ENCODE results near the gene SNED1. TPM values are rescaled to one million over a fixed set of nuclear protein-coding genes. Genes with fewer than 3 reads are reported as not detected.

Gene SNED1
- total RNA-seq, 4 donors from 2014 or later: 9.0 to 18.4 (median 17.1) TPM

DNA sequence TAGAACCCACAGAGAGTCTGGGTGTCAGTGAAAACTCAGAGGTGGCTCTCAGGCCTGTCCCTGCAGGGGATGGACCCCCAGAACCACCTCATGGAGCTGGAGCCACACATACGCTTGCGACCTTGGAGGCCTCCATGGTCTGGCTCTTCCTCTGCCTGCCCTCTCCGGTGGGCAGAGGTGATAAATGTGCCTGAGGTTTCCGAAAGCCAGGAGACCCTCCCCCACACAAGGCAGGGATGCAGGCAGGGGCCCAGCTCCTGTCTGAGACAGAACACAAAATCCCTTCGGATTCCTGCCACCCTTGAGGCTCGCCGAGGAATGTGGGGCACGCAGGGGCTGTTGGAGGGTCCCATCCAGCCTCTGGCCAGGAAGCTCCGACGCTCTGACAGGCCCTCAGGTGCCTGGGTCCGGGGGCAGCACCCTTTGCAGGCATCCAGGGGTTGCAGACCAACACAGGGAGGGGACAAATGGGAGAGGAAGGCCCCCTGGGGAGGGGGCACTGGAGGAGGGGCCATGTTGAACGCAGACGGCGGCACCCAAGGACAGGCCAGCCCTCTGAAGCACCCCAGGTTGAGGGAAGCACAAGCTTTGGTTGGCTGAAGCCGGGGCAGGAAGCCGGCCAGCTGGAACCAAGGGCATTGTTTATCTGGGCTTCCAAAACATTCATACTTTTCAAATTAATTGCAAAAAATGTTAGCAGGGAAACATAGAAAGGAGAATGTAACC, 4.1 kb upstream of the SNED1 start:
- H3K4me3 ChIP-seq (ENCODE audit: low read depth, poor library complexity, severe bottlenecking): no peak overlapping the region
- peak in 1 of 2 donors; percentile 83 for DNase-seq (ENCODE audit: low spot score in 2 of 2)
- intact Hi-C loops (cut with DNase I; ENCODE audit: low total_unique reads): no loop called here
- 73 to 84% methylated on average over 15 to 16 of the region's 16 CpGs for WGBS, 2 donors
- no peak for TF ChIP-seq POLR2A (IDR thresholded peaks at IDR 0.05)
- TF ChIP-seq, protein P1, sequence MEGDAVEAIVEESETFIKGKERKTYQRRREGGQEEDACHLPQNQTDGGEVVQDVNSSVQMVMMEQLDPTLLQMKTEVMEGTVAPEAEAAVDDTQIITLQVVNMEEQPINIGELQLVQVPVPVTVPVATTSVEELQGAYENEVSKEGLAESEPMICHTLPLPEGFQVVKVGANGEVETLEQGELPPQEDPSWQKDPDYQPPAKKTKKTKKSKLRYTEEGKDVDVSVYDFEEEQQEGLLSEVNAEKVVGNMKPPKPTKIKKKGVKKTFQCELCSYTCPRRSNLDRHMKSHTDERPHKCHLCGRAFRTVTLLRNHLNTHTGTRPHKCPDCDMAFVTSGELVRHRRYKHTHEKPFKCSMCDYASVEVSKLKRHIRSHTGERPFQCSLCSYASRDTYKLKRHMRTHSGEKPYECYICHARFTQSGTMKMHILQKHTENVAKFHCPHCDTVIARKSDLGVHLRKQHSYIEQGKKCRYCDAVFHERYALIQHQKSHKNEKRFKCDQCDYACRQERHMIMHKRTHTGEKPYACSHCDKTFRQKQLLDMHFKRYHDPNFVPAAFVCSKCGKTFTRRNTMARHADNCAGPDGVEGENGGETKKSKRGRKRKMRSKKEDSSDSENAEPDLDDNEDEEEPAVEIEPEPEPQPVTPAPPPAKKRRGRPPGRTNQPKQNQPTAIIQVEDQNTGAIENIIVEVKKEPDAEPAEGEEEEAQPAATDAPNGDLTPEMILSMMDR (IDR thresholded peaks at IDR 0.05): no peak

DNA sequence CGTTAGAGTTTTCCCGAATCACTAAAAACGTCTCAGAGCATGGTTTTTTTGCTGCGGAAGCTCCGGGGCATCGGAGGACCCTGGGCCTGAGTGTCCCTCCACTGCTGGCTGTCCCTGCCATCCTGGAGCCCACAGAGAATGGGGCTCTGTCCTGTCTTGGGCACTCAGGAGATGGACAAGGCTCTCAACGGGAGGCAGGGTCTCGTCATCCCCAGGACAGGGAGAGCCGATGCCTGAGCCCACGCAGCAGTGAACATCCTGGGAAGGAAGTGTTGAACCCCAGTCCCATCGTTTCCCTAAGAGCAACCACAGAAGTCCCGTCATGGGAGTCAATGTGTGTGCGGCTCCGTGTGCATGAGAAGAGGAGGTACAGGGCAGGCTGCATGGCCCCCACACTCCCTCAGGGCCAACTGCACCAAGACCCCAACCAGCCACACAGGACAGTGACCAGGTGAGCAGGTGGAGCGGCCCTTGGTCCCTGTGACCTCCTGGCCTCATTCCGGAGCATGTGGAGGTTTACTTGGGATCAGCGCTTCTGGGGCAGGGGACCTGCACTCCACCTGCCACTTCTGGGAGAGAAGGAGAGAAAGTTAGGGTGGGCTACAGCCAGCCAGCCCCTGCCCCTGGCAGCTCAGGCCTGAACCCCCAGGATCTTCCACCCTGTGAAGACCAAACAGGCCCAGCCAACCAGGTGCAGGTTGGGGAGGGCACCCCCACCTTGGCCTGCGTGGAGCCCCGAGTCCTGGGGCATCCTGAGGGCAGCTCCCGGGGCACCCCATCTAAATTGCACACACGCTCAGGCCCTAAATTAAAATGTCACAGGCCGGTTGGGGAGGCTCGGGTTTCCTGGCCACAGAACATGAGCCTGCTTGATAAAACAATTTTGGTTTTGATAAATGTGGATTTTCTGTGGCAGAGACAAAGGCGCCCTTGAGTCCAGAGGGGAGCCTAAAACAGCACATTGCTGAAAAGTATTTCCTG, 3.1 kb upstream of the SNED1 start:
- 78 to 85% methylated on average over 22 to 23 of the region's 24 CpGs for WGBS, 2 donors
- peak in 1 of 2 donors; percentile 84 for DNase-seq (ENCODE audit: low spot score in 2 of 2)
- intact Hi-C loops (cut with DNase I; ENCODE audit: low total_unique reads): no loop called here
- no peak for TF ChIP-seq POLR2A (IDR thresholded peaks at IDR 0.05)
- TF ChIP-seq, protein P1 (IDR thresholded peaks at IDR 0.05): no peak
- no peak overlapping the region for H3K4me3 ChIP-seq (ENCODE audit: low read depth, poor library complexity, severe bottlenecking)

DNA sequence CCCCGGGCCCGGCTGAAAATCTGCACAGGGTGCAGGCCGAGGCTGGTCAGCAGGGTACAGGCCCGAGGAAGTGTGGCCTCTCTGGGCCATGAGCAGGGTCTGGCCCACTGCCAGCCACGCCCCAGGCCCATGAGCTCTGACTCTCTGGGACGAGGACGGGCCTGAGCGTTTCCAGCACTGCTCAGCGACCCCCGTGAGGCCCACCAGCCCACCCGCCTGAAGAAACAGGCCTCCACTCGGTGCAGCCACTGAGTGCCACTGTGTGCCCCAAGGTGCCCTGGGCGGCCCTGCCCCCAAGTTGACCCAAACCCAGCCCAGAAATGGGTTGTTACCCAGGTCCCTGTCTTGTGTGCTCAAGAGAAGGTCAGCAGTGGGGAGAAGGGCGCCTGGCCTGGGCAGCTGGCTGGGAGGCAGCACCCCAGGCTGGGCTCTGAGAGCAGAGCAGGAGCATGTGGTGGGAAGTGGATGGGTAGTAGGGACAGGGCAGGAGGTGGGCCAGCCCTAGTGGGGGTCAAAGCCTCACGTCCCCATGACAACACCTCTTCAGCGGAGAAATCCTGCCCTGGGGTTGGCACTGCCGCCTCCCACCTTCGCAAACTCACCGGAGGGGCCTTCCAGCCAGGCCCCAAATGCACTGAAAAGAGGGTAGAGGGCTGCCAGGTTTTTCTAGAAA, 2.1 kb upstream of the SNED1 start:
- TF ChIP-seq POLR2A (IDR thresholded peaks at IDR 0.05): no peak
- TF ChIP-seq, protein P1 (IDR thresholded peaks at IDR 0.05): no peak
- DNase-seq (ENCODE audit: low spot score in 2 of 2): peak in 1 of 2 donors; percentile 81
- no peak overlapping the region for H3K4me3 ChIP-seq (ENCODE audit: low read depth, poor library complexity, severe bottlenecking)
- 74 to 83% methylated on average over 8 to 19 of the region's 19 CpGs for WGBS, 2 donors
- intact Hi-C loops (cut with DNase I; ENCODE audit: low total_unique reads): no loop called here

DNA sequence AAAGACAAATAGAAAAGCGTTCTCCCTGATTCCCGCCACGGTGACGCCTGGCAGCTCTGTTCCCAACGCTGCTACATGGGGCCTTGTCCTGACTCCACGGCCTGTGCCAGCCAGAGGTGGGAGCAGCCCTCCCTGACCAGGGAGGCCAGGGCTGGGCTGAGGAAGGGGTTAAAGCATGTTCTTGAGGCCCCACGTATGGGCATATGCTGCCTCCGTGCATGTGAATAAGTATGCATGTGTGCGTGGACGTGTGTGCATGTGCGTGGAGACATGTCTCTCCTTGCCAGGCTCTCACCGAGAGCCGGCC, 1.6 kb upstream of the SNED1 start:
- no peak overlapping the region for H3K4me3 ChIP-seq (ENCODE audit: low read depth, poor library complexity, severe bottlenecking)

DNA sequence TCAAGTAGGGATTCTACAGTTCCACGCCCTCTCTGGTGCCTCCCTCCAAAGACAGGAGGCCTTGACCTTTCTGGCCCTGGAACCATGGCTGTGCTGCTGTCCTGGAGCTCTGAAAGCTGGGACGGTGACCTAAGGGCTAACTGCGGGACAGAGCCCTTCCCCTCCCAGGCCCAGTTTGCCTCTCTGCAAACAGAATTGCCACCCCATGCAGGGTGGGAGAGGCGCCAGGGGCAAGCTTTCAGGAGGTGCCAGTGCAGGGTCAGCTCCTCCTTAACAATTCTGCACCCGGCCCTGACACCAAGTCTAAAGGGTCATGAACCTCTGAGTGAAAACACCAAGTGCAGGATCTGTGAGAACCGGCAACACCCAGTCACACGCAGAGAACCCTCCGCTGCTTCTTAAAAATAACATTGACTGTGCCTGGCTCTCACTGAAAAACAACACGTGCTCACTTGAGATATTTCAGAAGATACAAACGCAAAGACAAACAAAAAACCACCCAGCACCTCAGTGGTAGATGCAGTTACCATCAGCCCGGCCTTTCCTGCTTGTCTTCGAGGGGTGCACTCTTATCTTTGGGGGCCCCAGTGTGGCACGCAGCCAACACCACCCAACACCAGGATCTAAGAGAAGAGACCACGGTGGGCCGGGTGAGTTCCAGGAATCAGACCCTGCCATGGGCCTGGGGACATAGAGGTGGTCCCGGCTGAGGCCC, 1.1 kb upstream of the SNED1 start:
- H3K4me3 ChIP-seq (ENCODE audit: low read depth, poor library complexity, severe bottlenecking): no peak overlapping the region
- DNase-seq (ENCODE audit: low spot score in 2 of 2): peak; percentile 71 to 91
- intact Hi-C loops (cut with DNase I; ENCODE audit: low total_unique reads): no loop called here
- 47 to 59% methylated on average over 14 to 15 of the region's 16 CpGs for WGBS, 2 donors
- no peak for TF ChIP-seq POLR2A (IDR thresholded peaks at IDR 0.05)
- TF ChIP-seq, protein P1 (IDR thresholded peaks at IDR 0.05): no peak

More for the DNA sequence above, 1.6 kb upstream of the SNED1 start:
- 66 to 74% methylated on average over 13 of the region's 13 CpGs for WGBS, 2 donors
- no peak for TF ChIP-seq POLR2A (IDR thresholded peaks at IDR 0.05)
- intact Hi-C loops (cut with DNase I; ENCODE audit: low total_unique reads): no loop called here
- peak in 1 of 2 donors; percentile 70 for DNase-seq (ENCODE audit: low spot score in 2 of 2)

Measured in lower leg skin (tissue), 4 donors.